GM12864 (cell line): ENCODE measurements around the gene GATD1.

Experiments
- DNase-seq: peaks from one replicate; pipeline ENCODE4 v3.0.0-alpha.2; 2011; ENCODE audit warnings: low read depth
- H3K4me3 ChIP-seq: 2 replicates; pipeline ENCODE4 v1.5.1; 2011; ENCODE audit warnings: mild to moderate bottlenecking, low read depth, low read length, control low read depth
- TF ChIP-seq, protein P1 (sequence below): IDR thresholded peaks from 2 replicates; pipeline ENCODE4 v1.5.1; 2011; ENCODE audit warnings: low read depth, mild to moderate bottlenecking, moderate library complexity, low read length, control low read depth, inconsistent platforms; ENCODE audit errors: missing control alignments

The GATD1 gene

DNA sequence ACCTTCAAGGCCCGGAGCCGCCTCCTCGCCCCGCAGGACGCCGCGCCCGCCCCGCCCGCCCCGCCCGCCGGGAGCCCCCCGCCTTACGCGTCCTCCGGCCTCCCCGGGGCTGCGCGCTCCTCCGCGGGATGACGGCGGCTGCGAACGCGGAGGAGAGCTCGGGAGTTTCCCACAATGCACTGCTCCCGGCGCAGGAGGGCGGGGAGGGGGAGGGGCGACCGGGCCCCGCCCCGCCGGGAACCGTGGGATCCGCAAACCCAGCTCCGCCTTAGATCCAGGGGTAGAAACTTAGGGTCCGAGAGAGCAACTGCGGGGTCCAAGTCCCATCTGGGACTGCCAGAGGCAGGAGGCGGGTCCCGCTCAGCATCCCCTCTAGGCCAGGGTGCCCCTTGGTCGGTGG is 12.7 kb upstream of the GATD1 start, which contains the start of gene CEND1:
TSS of gene CEND1 (minus strand) at position 148 of the 400 bp plus-strand sequence. CDS start 1,514 bp downstream, outside the sequence.
- TF ChIP-seq, protein P1, sequence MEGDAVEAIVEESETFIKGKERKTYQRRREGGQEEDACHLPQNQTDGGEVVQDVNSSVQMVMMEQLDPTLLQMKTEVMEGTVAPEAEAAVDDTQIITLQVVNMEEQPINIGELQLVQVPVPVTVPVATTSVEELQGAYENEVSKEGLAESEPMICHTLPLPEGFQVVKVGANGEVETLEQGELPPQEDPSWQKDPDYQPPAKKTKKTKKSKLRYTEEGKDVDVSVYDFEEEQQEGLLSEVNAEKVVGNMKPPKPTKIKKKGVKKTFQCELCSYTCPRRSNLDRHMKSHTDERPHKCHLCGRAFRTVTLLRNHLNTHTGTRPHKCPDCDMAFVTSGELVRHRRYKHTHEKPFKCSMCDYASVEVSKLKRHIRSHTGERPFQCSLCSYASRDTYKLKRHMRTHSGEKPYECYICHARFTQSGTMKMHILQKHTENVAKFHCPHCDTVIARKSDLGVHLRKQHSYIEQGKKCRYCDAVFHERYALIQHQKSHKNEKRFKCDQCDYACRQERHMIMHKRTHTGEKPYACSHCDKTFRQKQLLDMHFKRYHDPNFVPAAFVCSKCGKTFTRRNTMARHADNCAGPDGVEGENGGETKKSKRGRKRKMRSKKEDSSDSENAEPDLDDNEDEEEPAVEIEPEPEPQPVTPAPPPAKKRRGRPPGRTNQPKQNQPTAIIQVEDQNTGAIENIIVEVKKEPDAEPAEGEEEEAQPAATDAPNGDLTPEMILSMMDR: no peak
- no peak for DNase-seq
- peak within 1 kb of the TSS; percentile 49 for H3K4me3 ChIP-seq

DNA sequence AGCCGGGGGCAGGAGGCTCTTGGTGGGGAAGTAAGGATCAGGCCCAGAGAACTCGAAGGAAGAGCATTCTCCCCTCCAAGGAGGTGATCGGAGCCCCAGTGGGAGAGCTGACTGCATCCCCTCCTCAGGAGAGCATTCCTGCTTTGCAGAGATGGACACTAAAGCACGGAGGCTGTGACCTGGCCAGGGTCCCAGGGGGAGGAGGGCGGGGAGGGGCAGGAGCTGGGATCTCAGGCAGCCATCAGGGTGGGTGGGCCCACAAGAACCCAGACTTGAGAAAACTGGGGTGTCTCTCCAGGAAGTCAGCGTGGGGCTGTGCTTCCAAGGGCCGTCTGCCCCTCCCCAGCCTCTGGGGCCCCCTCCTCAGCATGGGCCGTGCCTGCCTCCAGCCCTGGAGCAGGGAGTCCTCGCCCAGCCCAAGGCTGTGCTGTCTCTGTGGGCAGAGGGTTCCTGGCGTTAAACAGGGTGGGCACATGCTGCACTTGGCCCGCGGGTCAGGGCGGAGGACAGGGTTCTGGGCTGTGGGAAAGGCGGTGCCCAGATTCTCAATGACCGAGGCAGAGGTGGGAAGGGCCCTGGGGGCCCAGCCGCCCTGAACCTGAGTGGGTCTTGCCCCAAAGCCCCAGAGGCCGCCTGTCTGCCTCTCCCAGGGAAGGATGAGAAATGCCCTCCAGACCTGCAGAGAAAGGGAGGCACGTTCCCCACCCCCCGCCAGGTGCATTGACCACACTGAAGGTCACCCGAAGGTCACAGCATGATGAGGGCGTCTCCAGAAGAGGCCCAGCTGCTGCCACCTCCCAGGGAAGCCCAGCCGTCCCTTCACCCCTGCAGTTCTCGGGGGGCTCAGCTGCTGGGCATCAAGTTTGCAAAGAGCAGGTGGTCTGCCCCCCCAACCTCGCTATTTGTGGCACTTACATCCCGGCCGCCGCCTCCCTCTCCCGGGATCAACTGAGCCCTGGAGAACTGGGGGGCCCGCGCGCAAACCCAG is 12.0 kb upstream of the GATD1 start:
- no peak for DNase-seq
- TF ChIP-seq, protein P1: no peak
- H3K4me3 ChIP-seq: peak overlapping the region; percentile 49

DNA sequence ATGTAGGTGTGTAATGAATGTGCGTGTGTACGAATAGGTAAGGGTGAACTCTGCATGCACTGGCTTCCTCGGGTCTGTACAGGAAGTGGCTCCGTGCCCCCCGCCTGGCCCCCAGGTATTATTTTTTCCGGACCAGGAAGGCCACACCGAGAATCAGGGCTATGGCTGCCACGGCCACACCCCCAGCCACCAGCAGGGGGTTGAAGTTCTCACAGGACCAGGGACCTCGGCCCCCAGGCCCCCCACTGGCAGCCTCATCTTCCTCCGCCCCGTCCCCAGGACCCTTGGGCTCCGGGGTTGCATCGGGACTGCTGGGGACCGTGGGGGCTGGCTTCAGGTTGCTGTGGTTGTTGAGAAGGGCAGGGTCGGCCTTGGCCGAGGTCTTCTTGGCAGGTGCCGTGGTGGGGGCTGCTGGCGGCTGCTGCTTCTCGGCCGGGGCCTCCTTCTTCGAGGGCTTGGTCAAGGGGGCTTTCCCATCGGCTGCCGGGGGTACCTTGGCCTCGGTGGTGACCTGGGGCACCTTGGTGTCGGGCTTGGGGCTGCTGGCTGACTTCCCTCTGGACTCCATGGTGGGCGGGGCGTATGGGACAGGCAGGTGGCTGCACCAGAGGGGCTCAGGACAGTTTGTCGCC is 10.8 kb upstream of the GATD1 start:
- TF ChIP-seq, protein P1: peak; percentile 18
- DNase-seq: no peak
- no peak overlapping the region for H3K4me3 ChIP-seq

DNA sequence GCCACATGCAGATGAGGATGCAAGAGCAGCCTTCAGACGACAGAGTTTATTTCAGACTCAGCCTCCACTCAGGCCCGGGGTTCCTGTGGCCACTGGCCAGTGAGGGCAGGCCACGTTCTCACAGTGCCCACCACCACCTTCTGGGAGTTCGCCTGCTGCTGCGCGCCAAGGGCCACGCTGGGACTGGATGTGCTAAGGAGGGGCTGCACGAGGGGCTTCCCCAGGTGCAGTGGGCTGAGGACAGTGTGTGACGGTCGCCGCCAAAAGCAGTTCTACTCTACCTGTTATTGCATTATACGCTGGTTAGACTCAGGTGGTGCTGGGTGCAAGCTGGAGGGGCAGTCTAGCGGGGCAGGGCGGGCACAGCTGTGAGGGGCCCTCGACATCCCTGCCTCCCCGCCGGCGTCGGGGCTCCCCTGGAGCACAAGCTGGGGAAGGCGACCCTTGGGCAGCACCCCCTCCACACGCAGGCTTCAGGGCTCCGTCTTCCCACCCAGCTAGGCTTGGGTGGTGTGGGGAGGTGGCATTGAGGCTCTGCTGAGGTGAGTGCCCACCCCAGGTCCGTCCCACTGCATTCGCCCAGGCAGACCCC is 9.9 kb upstream of the GATD1 start:
- DNase-seq: no peak
- no peak overlapping the region for H3K4me3 ChIP-seq
- TF ChIP-seq, protein P1: no peak

DNA sequence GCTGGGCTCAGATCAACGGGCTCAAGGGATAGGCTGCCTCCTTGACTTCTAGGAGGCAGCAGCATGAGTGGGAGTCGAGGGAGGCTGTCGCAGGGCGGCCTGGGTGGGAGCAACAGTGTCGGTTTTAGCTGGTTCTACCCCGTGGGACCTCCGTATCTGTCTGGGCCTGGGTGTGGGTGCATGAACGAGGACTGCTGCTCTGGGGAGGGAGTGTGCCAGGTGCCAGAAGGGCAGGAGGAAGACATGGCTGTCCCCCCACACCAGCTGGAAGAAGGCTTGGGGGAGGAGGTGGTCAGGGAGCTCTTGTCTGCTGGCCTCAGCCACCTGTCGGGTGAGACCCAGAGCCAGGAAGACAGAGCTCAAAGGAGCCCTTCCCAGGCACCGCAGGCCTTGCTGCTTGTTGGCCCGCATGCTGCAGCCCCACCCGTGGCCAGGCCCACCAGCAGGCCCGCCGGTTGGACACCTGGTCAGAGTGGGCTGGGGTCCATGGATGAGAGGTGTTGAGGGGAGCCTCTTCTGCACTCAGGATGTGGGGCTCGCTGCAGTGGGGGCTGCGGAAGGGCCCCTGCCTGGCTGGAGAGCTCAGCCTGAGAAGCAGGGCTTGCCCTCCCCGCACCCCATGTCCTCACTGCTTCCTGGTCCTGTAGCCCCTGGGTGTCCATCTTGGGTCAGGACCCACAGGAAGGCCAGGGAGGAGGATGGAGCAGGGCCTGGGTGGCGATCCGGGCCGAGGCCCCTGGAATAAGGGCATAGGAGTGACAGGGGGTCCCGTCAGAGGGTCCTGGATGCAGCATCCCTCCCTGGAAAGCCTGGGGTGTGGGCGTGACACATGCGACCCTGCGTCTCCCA is 9.2 kb upstream of the GATD1 start:
- no peak for DNase-seq
- H3K4me3 ChIP-seq: no peak overlapping the region
- TF ChIP-seq, protein P1: no peak

DNA sequence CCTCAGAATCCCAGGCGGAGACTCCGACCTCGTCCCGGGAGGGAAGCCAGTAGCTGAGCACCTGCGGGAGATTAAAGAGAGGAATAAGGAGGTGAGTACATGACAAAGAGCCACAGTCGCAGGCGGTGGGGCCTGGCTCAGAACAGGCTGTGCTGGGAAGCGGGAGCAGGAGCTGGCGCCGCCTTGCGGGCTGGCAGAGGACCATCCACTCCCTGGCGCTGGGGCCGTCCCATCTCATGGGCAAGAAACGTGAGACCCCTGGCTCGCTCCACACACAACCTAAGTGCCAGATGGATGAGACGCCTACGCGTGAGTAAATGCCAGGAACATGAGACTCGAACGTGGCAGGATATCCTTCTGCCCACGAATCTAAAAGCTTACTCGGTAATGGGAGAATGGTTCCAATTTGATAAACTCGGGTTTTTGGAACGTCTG is 6.3 kb upstream of the GATD1 start:
- DNase-seq: no peak
- no peak overlapping the region for H3K4me3 ChIP-seq
- TF ChIP-seq, protein P1: no peak
